ENCODE data around the gene RSAD2.

The RSAD2 gene

GRCh38 chr2:6927753-6928152 lies 50.2 kb downstream of the RSAD2 start:
- Histone ChIP-seq H3K27me3 (ENCODE audit: insufficient read depth, low read length) (no peaks in the 10 kb centered on the region), H4K20me1 (ENCODE audit: insufficient read depth, low read length) (no peaks in the 10 kb centered on the region), H3K27ac (ENCODE audit: low read depth, low read length, poor library complexity, severe bottlenecking) (no peak overlapping the region), H3K4me3 (ENCODE audit: low read depth, low read length, poor library complexity, severe bottlenecking) (no peak overlapping the region), H3K9me2 (ENCODE audit: low read depth, low read length) (no peaks in the 10 kb centered on the region), H3K4me2 (ENCODE audit: low read length) (no peak overlapping the region), H3K36me3 (ENCODE audit: insufficient read depth, low read length) (no peaks in the 10 kb centered on the region), H3K9ac (ENCODE audit: low read length) (no peak overlapping the region), H3F3A (ENCODE audit: insufficient read depth, low read length) (no peaks in the 10 kb centered on the region), H2AFZ (ENCODE audit: low read length) (no peak overlapping the region), H3K9me3 (ENCODE audit: low read length) (no peaks in the 10 kb centered on the region), H3K79me2 (ENCODE audit: insufficient read depth, low read length) (no peaks in the 10 kb centered on the region), H3K4me1 (ENCODE audit: insufficient read depth, low read length, severe bottlenecking) (no peaks in the 10 kb centered on the region)
- TF ChIP-seq CTCF (IDR thresholded peaks at IDR 0.05; ENCODE audit: low read length): no peak

GRCh38 chr2:6928452-6928851 lies 50.9 kb downstream of the RSAD2 start:
- Histone ChIP-seq H3K4me3 (ENCODE audit: low read depth, low read length, poor library complexity, severe bottlenecking) (no peak overlapping the region), H3K27ac (ENCODE audit: low read depth, low read length, poor library complexity, severe bottlenecking) (no peak overlapping the region), H3F3A (ENCODE audit: insufficient read depth, low read length) (no peaks in the 10 kb centered on the region), H3K36me3 (ENCODE audit: insufficient read depth, low read length) (no peaks in the 10 kb centered on the region), H3K9me3 (ENCODE audit: low read length) (no peaks in the 10 kb centered on the region), H3K9me2 (ENCODE audit: low read depth, low read length) (no peaks in the 10 kb centered on the region), H3K4me2 (ENCODE audit: low read length) (no peak overlapping the region), H3K9ac (ENCODE audit: low read length) (no peak overlapping the region), H3K4me1 (ENCODE audit: insufficient read depth, low read length, severe bottlenecking) (no peaks in the 10 kb centered on the region), H4K20me1 (ENCODE audit: insufficient read depth, low read length) (no peaks in the 10 kb centered on the region), H3K27me3 (ENCODE audit: insufficient read depth, low read length) (no peaks in the 10 kb centered on the region), H3K79me2 (ENCODE audit: insufficient read depth, low read length) (no peaks in the 10 kb centered on the region), H2AFZ (ENCODE audit: low read length) (no peak overlapping the region)
- no peak for TF ChIP-seq EZH2 (IDR thresholded peaks at IDR 0.05; ENCODE audit: borderline replicate concordance, low read length)
- no peak for TF ChIP-seq CTCF (IDR thresholded peaks at IDR 0.05; ENCODE audit: low read length)

- Histone ChIP-seq H3K4me3 (ENCODE audit: low read depth, low read length, poor library complexity, severe bottlenecking) (no peak overlapping the region), H3K79me2 (ENCODE audit: insufficient read depth, low read length) (no peaks in the 10 kb centered on the region), H3K36me3 (ENCODE audit: insufficient read depth, low read length) (no peaks in the 10 kb centered on the region), H3F3A (ENCODE audit: insufficient read depth, low read length) (no peaks in the 10 kb centered on the region), H3K4me2 (ENCODE audit: low read length) (no peak overlapping the region), H3K9ac (ENCODE audit: low read length) (no peak overlapping the region), H3K9me3 (ENCODE audit: low read length) (no peaks in the 10 kb centered on the region), H3K27ac (ENCODE audit: low read depth, low read length, poor library complexity, severe bottlenecking) (no peak overlapping the region), H3K27me3 (ENCODE audit: insufficient read depth, low read length) (no peaks in the 10 kb centered on the region), H2AFZ (ENCODE audit: low read length) (no peak overlapping the region), H3K9me2 (ENCODE audit: low read depth, low read length) (no peaks in the 10 kb centered on the region), H3K4me1 (ENCODE audit: insufficient read depth, low read length, severe bottlenecking) (no peaks in the 10 kb centered on the region), H4K20me1 (ENCODE audit: insufficient read depth, low read length) (no peaks in the 10 kb centered on the region)
- TF ChIP-seq CTCF (IDR thresholded peaks at IDR 0.05; ENCODE audit: low read length) (no peak), EZH2 (IDR thresholded peaks at IDR 0.05; ENCODE audit: borderline replicate concordance, low read length) (no peak)
These were observed 51.7 kb downstream of the RSAD2 start for GRCh38 chr2:6929196-6929819.
